H9 (cell line): ENCODE measurements around the gene ZNF423. TPM values are rescaled to one million over a fixed set of nuclear protein-coding genes. Genes with fewer than 3 reads are reported as not detected.

ENCODE experiments used
- DNase-seq: peaks from one replicate; pipeline ENCODE4 v3.0.0-alpha.2; 2017
- H2AFZ ChIP-seq: one replicate; pipeline ENCODE4 v1.6.1; 2013; ENCODE audit warnings: mild to moderate bottlenecking, low read length, control low read depth, moderate library complexity
- H2AK5ac ChIP-seq: 2 replicates; pipeline ENCODE4 v1.6.1; 2013; ENCODE audit warnings: low read length, control low read depth, mixed read lengths; ENCODE audit not compliant: insufficient read length
- H2BK120ac ChIP-seq: one replicate; pipeline ENCODE4 v1.6.1; 2013; ENCODE audit warnings: low read depth, mild to moderate bottlenecking, low read length, control low read depth, inconsistent platforms; ENCODE audit not compliant: poor library complexity, severe bottlenecking
- H2BK12ac ChIP-seq: 2 replicates; pipeline ENCODE4 v1.6.1; 2013; ENCODE audit warnings: low read length, control low read depth, mixed read lengths, low read depth; ENCODE audit not compliant: insufficient read length
- H2BK15ac ChIP-seq: 2 replicates; pipeline ENCODE4 v1.6.1; 2013; ENCODE audit warnings: low read depth, low read length, control low read depth
- H2BK20ac ChIP-seq: one replicate; pipeline ENCODE4 v1.6.1; 2013; ENCODE audit warnings: low read depth, mild to moderate bottlenecking, low read length, control low read depth, inconsistent platforms; ENCODE audit not compliant: poor library complexity, severe bottlenecking
- H2BK5ac ChIP-seq: 2 replicates; pipeline ENCODE4 v1.6.1; 2013; ENCODE audit warnings: low read length, control low read depth, mixed read lengths; ENCODE audit not compliant: insufficient read length
- H3K14ac ChIP-seq: 2 replicates; pipeline ENCODE4 v1.6.1; 2013; ENCODE audit warnings: low read length, control low read depth; ENCODE audit not compliant: insufficient read depth
- H3K18ac ChIP-seq: 2 replicates; pipeline ENCODE4 v1.6.1; 2013; ENCODE audit warnings: low read depth, mild to moderate bottlenecking, mixed read lengths, low read length, control low read depth; ENCODE audit not compliant: insufficient read length
- H3K23ac ChIP-seq: 2 replicates; pipeline ENCODE4 v1.6.1; 2013; ENCODE audit warnings: low read length, control low read depth, mixed read lengths, low read depth; ENCODE audit not compliant: insufficient read length
- H3K23me2 ChIP-seq: 2 replicates; pipeline ENCODE4 v1.6.1; 2013; ENCODE audit warnings: low read depth, mild to moderate bottlenecking, mixed read lengths, low read length, control low read depth; ENCODE audit not compliant: insufficient read length, poor library complexity, severe bottlenecking
- H3K27ac ChIP-seq: 2 replicates; pipeline ENCODE4 v1.5.1; 2013; ENCODE audit warnings: low read length, control low read depth, mixed read lengths, low read depth; ENCODE audit not compliant: insufficient read length
- H3K27me3 ChIP-seq: 2 replicates; pipeline ENCODE4 v1.6.1; 2013; ENCODE audit warnings: low read length, control low read depth, inconsistent platforms; ENCODE audit not compliant: insufficient read depth
- H3K4ac ChIP-seq: 2 replicates; pipeline ENCODE4 v1.6.1; 2013; ENCODE audit warnings: low read depth, mild to moderate bottlenecking, control low read depth, inconsistent platforms, low read length, moderate library complexity
- H3K4me1 ChIP-seq: 2 replicates; pipeline ENCODE4 v1.6.1; 2013; ENCODE audit warnings: low read length, control low read depth, inconsistent platforms; ENCODE audit not compliant: insufficient read depth
- H3K4me2 ChIP-seq: 2 replicates; pipeline ENCODE4 v1.6.1; 2013; ENCODE audit warnings: low read length, control low read depth, mixed read lengths; ENCODE audit not compliant: insufficient read length, insufficient read depth
- H3K56ac ChIP-seq: 2 replicates; pipeline ENCODE4 v1.6.1; 2013; ENCODE audit warnings: low read depth, mild to moderate bottlenecking, mixed read lengths, low read length, control low read depth; ENCODE audit not compliant: insufficient read length
- H3K79me1 ChIP-seq: 2 replicates; pipeline ENCODE4 v1.6.1; 2013; ENCODE audit warnings: low read depth, mild to moderate bottlenecking, moderate library complexity, low read length, control low read depth, inconsistent platforms; ENCODE audit not compliant: insufficient read depth, poor library complexity, severe bottlenecking
- H3K79me2 ChIP-seq: 2 replicates; pipeline ENCODE4 v1.6.1; 2013; ENCODE audit warnings: low read length, control low read depth, inconsistent platforms; ENCODE audit not compliant: insufficient read depth
- H3K9ac ChIP-seq: 2 replicates; pipeline ENCODE4 v1.6.1; 2013; ENCODE audit warnings: low read length, control low read depth, mixed read lengths; ENCODE audit not compliant: insufficient read length; ENCODE audit errors: extremely low read depth
- H3K9me3 ChIP-seq: one replicate; pipeline ENCODE4 v1.6.1; 2013; ENCODE audit warnings: low read depth, low read length, inconsistent platforms; ENCODE audit not compliant: control insufficient read depth
- H3T11ph ChIP-seq: one replicate; pipeline ENCODE4 v1.6.1; 2013; ENCODE audit warnings: mild to moderate bottlenecking, low read length, control low read depth, inconsistent platforms
- H4K20me1 ChIP-seq: one replicate; pipeline ENCODE4 v1.6.1; 2013; ENCODE audit not compliant: control insufficient read depth, insufficient read length, insufficient read depth
- H4K5ac ChIP-seq: 2 replicates; pipeline ENCODE4 v1.6.1; 2013; ENCODE audit warnings: low read depth, mild to moderate bottlenecking, mixed read lengths, low read length, control low read depth; ENCODE audit not compliant: insufficient read length
- H4K8ac ChIP-seq: replicated peaks from 2 replicates; pipeline ENCODE4 v1.6.1; 2013; ENCODE audit warnings: low read length, control low read depth, mixed read lengths, low read depth; ENCODE audit not compliant: insufficient read length
- H4K91ac ChIP-seq: 2 replicates; pipeline ENCODE4 v1.6.1; 2013; ENCODE audit warnings: low read depth, mild to moderate bottlenecking, moderate library complexity, mixed read lengths, low read length, control low read depth; ENCODE audit not compliant: insufficient read length
- H3K27ac Mint-ChIP-seq, 3 experiments: 2 replicates in 2 of 3; 3 replicates in 1 of 3; pipeline ENCODE4 v1.8.0; 2020 to 2021; ENCODE audit warnings: mixed read lengths in 3 of 3, mild to moderate bottlenecking in 1 of 3, moderate library complexity in 1 of 3
- H3K27me3 Mint-ChIP-seq: 2 replicates; pipeline ENCODE4 v1.8.0; 2021; ENCODE audit warnings: low read depth, mild to moderate bottlenecking, moderate library complexity, mixed read lengths
- H3K36me3 Mint-ChIP-seq, 3 experiments: 2 replicates in 2 of 3; 3 replicates in 1 of 3; pipeline ENCODE4 v1.8.0; 2020 to 2021; ENCODE audit warnings: low read depth in 3 of 3, mixed read lengths in 3 of 3; ENCODE audit not compliant: insufficient read depth in 1 of 3
- H3K4me1 Mint-ChIP-seq, 2 experiments: 2 replicates each; pipeline ENCODE4 v1.8.0; 2020; ENCODE audit warnings: mixed read lengths in 2 of 2
- H3K4me3 Mint-ChIP-seq, 2 experiments: 2 replicates in 1 of 2; 3 replicates in 1 of 2; pipeline ENCODE4 v1.8.0; 2020 to 2021; ENCODE audit warnings: mild to moderate bottlenecking in 2 of 2, mixed read lengths in 2 of 2, moderate library complexity in 1 of 2
- H3K9me3 Mint-ChIP-seq, 2 experiments: 2 replicates in 1 of 2; 3 replicates in 1 of 2; pipeline ENCODE4 v1.8.0; 2020; ENCODE audit warnings: mild to moderate bottlenecking in 2 of 2, mixed read lengths in 2 of 2, moderate library complexity in 1 of 2
- WGBS: extraction: QIAGEN DNeasy Blood & Tissue Kit; methylation state at CpG from one replicate; pipeline ENCODE4 v1.1.7; 2013; ENCODE audit warnings: missing lambda C conversion rate, low lambda C conversion rate, mixed read lengths; ENCODE audit not compliant: insufficient read length; ENCODE audit errors: extremely low coverage; 5-methylcytosine and 5-hydroxymethylcytosine counted together
- total RNA-seq: library from RNA; stranded (reverse); gene quantifications from 2 replicates; pipeline ENCODE4 v1.2.1, GENCODE V29; 2021
- TF ChIP-seq, protein P1 (sequence below): fragments of 200-600 bp; sonication (generic); conservative IDR thresholded peaks from 3 replicates; pipeline ENCODE4 v1.8.0; 2021; ENCODE audit warnings: antibody characterized with exemption, mild to moderate bottlenecking

ZNF423 gene
- total RNA-seq, 1 experiment from 2014 or later, result 51.5 TPM

DNA sequence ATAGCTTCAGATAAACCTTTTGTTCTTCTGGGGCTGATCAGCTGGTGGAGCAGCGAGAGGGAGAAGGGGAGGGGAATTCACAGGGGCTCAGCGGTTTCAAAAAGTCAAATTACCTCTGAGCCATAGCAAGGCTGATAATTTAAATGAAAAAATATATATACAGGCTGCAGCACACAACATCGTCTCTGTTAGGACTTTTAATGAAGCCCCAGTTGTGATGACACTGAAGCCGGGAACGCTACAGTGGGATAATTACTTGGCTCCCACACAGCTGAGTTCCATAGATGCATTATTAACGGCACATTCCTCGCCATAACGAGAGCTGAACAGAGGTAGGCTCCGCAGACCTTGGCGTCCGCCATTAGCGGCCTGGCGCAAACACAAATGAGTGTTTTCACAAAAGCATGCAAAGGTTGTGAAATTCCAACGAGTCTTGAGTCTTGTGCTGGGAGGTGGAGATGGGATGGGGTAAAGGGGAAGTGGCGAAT, 266.3 kb downstream of the ZNF423 start:
- Mint-ChIP-seq H3K9me3 (no peaks in the 10 kb centered on the region; a peak in 1 of 5 replicates), H3K4me1 (peaks cover 64 to 67% of the 10 kb centered on the region in 2 experiments), H3K36me3 (no peaks in the 10 kb centered on the region), H3K27ac (peak overlapping the region; percentile 27 to 65 (median 54); a peak in 5 of 7 replicates), H3K27me3 (no peaks in the 10 kb centered on the region), H3K4me3 (no peak overlapping the region)
- no peak overlapping the region for H2BK12ac ChIP-seq
- H4K20me1 ChIP-seq, result no peaks in the 10 kb centered on the region
- H3K79me1 ChIP-seq, result no peaks in the 10 kb centered on the region
- no peak overlapping the region for H2BK5ac ChIP-seq
- H3K27me3 ChIP-seq, result no peaks in the 10 kb centered on the region
- H2BK120ac ChIP-seq, result no peak overlapping the region
- no peak overlapping the region for H3K14ac ChIP-seq
- H3K9me3 ChIP-seq, result no peaks in the 10 kb centered on the region
- H4K8ac ChIP-seq, result no peak overlapping the region
- no peak overlapping the region for H4K5ac ChIP-seq
- H2BK20ac ChIP-seq, result no peak overlapping the region
- H3K27ac ChIP-seq, result no peak overlapping the region
- no peak overlapping the region for H2AK5ac ChIP-seq
- no peak overlapping the region for H3K4me2 ChIP-seq
- no peak overlapping the region for H3K56ac ChIP-seq
- DNase-seq, result peak; percentile 10
- H3K9ac ChIP-seq, result no peak overlapping the region
- H2AFZ ChIP-seq, result no peak overlapping the region
- peaks cover 6% of the 10 kb centered on the region; the same call in 1 of the 2 replicates for H3K4me1 ChIP-seq
- no peak overlapping the region for H4K91ac ChIP-seq
- H3K23ac ChIP-seq, result no peak overlapping the region
- no peaks in the 10 kb centered on the region for H3K79me2 ChIP-seq
- TF ChIP-seq, protein P1, sequence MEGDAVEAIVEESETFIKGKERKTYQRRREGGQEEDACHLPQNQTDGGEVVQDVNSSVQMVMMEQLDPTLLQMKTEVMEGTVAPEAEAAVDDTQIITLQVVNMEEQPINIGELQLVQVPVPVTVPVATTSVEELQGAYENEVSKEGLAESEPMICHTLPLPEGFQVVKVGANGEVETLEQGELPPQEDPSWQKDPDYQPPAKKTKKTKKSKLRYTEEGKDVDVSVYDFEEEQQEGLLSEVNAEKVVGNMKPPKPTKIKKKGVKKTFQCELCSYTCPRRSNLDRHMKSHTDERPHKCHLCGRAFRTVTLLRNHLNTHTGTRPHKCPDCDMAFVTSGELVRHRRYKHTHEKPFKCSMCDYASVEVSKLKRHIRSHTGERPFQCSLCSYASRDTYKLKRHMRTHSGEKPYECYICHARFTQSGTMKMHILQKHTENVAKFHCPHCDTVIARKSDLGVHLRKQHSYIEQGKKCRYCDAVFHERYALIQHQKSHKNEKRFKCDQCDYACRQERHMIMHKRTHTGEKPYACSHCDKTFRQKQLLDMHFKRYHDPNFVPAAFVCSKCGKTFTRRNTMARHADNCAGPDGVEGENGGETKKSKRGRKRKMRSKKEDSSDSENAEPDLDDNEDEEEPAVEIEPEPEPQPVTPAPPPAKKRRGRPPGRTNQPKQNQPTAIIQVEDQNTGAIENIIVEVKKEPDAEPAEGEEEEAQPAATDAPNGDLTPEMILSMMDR, result no peak
- no peak overlapping the region for H2BK15ac ChIP-seq
- no CpG with 5 or more reads among the region's 15 CpGs for WGBS
- no peak overlapping the region for H3K4ac ChIP-seq
- no peak overlapping the region for H3K18ac ChIP-seq
- H3T11ph ChIP-seq, result no peak overlapping the region
- H3K23me2 ChIP-seq, result no peaks in the 10 kb centered on the region
